Spleen (tissue), 11 donors: ENCODE results near the gene ERCC6L. TPM values are rescaled to one million over a fixed set of nuclear protein-coding genes. Genes with fewer than 3 reads are reported as not detected.

Experiments used
- DNase-seq: peaks from one replicate; pipeline ENCODE4 v3.0.0-alpha.2; 2020
- H3K27ac ChIP-seq, 8 donors: fragments of 200-600 bp; sonication (generic) in 7 of 8; 1 replicate in 4 of 8; 2 replicates in 4 of 8; pipeline versions ENCODE4 v1.5.0 to v1.8.0; 2016 to 2021; ENCODE audit warnings: inconsistent platforms in 4 of 8, mild to moderate bottlenecking in 4 of 8, moderate library complexity in 1 of 8
- H3K27me3 ChIP-seq, 7 donors: fragments of 200-600 bp; sonication (generic) in 6 of 7; replicated peaks in 1 of 7; 1 replicate in 4 of 7; 2 replicates in 3 of 7; pipeline versions ENCODE4 v1.5.0 to v1.8.0; 2016 to 2021; ENCODE audit warnings: inconsistent platforms in 3 of 7, mild to moderate bottlenecking in 1 of 7
- H3K36me3 ChIP-seq, 6 donors: fragments of 200-600 bp; sonication (generic) in 5 of 6; 1 replicate in 4 of 6; 2 replicates in 2 of 6; pipeline versions ENCODE4 v1.5.0 to v1.8.0; 2016 to 2021; ENCODE audit warnings: inconsistent platforms in 2 of 6
- H3K4me1 ChIP-seq, 6 donors: fragments of 200-600 bp; sonication (generic) in 5 of 6; 1 replicate in 3 of 6; 2 replicates in 3 of 6; pipeline versions ENCODE4 v1.5.0 to v1.8.0; 2016 to 2021; ENCODE audit warnings: inconsistent platforms in 3 of 6
- H3K4me3 ChIP-seq, 8 donors: fragments of 200-600 bp; sonication (generic) in 7 of 8; 1 replicate in 4 of 8; 2 replicates in 4 of 8; pipeline versions ENCODE4 v1.5.0 to v1.8.0; 2016 to 2021; ENCODE audit warnings: inconsistent platforms in 4 of 8, mild to moderate bottlenecking in 4 of 8, moderate library complexity in 2 of 8
- H3K9me3 ChIP-seq, 8 donors: fragments of 200-600 bp; sonication (generic) in 7 of 8; 1 replicate in 4 of 8; 2 replicates in 4 of 8; pipeline versions ENCODE4 v1.5.0 to v1.8.0; 2016 to 2021; ENCODE audit warnings: inconsistent platforms in 4 of 8
- CTCF ChIP-seq, 11 experiments: fragments of 200-600 bp in 7 of 11; fragments of 450-650 bp in 4 of 11; sonication (generic) in 4 of 11; IDR thresholded peaks in 8 of 11; conservative IDR thresholded peaks in 3 of 11; 1 replicate in 7 of 11; 2 replicates in 4 of 11; pipeline versions ENCODE4 v1.4.0 to v1.8.0; 2016 to 2021; ENCODE audit warnings: antibody characterized with exemption in 11 of 11, inconsistent platforms in 4 of 11, mild to moderate bottlenecking in 1 of 11
- POLR2A ChIP-seq, 3 donors: fragments of 450-650 bp; IDR thresholded peaks; one replicate each; pipeline ENCODE4 v1.5.1; 2017; ENCODE audit warnings: antibody characterized with exemption in 3 of 3, mild to moderate bottlenecking in 1 of 3
- POLR2AphosphoS5 ChIP-seq, 3 donors: sonication (generic); formaldehyde crosslinking; IDR thresholded peaks; one replicate each; pipeline ENCODE4 v1.5.1; 2017; ENCODE audit warnings: antibody characterized with exemption in 3 of 3
- WGBS, 5 donors: extraction: QIAGEN DNeasy Blood & Tissue Kit in 3 of 5; methylation state at CpG; one replicate each; pipeline versions ENCODE4 v1.1.5 to v1.1.7; 2013 to 2018; 5-methylcytosine and 5-hydroxymethylcytosine counted together
- intact Hi-C: fragments of 100-400 bp; cut with DNase I; formaldehyde crosslinking; loops from one replicate; pipeline ENCODE4 v1.15.0; 2023; ENCODE audit warnings: low total_unique reads
- polyA plus RNA-seq, 3 donors: library from polyadenylated mRNA; stranded (reverse); fragments of 200-250 nt; gene quantifications; one replicate each; pipeline ENCODE4 v1.2.1, GENCODE V29; 2013
- total RNA-seq, 7 donors: library from RNA; depleted of rRNA in 3 of 7; stranded (reverse); fragments of >200 nt in 3 of 7; fragmentation: NEBNext Ultra II Directional in 4 of 7; extraction: Animal tissue kit (Norgen Biotek cat#: 25700) in 4 of 7; gene quantifications; one replicate each; pipeline versions ENCODE4 v1.1.0 to v1.2.1, GENCODE V29; 2016 to 2021
- donor health status: healthy with polysubstance abuse.
- donor health status: DM: no; HTN: no; CAD: no; lungs with moderate emphysema.
- donor health status: DM: no; HTN: no; CAD: no.
- donor health status: Bipolar disorder and iron deficiency.
- donor health status: healthy.
- donor health status: DM: no; HTN: no; CAD: no.
- donor health status: DM: yes; HTN: yes; CAD: no.

ERCC6L gene
- total and polyA plus RNA-seq, 10 donors = 0.30 to 1.4 (median 0.77) TPM

DNA sequence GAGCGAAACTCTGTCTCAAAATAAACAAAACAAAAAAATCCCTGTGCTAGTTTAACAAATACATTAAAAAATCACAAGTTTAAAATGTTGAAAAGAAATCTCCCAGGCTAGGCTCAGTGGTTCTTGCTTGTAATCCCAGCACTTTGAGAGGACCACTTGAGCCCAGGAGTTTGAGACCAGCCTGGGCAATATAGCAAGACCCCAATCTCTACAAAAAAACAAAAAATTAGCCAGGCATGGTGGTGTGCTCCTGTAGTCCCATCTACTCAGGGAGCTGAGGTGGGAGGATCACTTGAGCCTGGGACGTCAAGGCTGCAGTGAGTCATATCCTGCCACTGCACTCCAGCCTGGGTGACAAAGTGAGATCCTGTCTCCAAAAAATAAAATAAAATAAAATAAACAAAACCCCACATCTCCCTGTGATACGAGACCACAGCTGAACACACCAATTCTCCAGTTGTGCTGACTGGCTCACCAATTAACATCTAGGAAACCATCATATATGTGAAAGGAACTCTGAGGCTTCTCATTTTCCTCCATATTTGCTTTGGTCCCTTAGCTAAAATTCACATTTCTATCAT lies 30.9 kb upstream of the ERCC6L start:
- no peak for TF ChIP-seq POLR2A (IDR thresholded peaks at IDR 0.05)
- TF ChIP-seq CTCF (IDR thresholded peaks at IDR 0.05 in 8 of 11, conservative IDR thresholded peaks at IDR 0.05 in 3 of 11) = no peak
- TF ChIP-seq POLR2AphosphoS5 (IDR thresholded peaks at IDR 0.05) = no peak
- DNase-seq = no peak
- intact Hi-C loops = no loop called here
- Histone ChIP-seq H3K4me3 (no peak overlapping the region), H3K36me3 (peaks cover 0 to 92% (median 65%) of the 10 kb centered on the region in 6 donors), H3K27me3 (no peaks in the 10 kb centered on the region), H3K9me3 (no peaks in the 10 kb centered on the region), H3K4me1 (peaks cover 5 to 21% (median 9%) of the 10 kb centered on the region in 6 donors), H3K27ac (peak overlapping the region in 2 of 8 donors; percentile 17 to 49)
- 52 to 72% (median 59%) methylated on average over 3 of the region's 3 CpGs for WGBS, 5 donors

DNA sequence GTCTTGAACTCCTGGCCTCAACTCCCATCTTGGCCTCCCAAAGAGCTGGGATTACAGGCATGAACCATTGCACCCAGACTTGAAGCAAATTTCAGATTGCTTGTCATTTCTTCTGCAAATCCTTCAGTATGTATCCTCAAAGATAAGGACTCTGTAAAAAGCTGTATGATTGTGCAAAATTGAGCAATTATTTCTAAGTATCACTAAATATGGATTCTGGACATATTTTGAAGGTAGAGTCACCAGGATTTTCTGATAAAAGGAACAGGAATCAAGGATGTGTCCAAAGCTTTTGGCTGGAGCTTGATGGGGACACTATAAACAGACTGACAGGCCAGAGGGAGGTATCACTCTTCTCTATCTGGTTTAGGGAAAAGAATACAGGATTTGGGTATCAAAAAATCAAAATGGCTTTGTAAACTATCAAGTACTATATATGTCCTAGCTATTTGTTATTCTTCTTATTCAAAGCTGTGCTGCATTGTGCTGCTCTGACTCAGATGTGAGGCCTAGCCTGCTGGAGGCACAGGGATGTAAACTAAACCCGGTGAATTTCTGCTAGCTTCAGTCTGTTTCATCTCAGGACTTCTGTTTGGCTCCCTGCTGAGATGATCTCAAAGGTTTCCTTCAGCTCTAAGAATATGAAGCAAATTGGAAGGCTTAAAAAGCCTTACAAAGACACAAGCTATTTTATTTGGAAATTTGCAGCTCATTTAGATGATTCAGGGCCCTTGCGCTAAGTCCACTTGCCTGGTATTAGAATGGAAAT lies 30.0 kb upstream of the ERCC6L start:
- intact Hi-C loops = no loop called here
- Histone ChIP-seq H3K27me3 (no peaks in the 10 kb centered on the region), H3K4me3 (no peak overlapping the region), H3K36me3 (peaks cover 0 to 82% (median 56%) of the 10 kb centered on the region in 6 donors), H3K4me1 (peaks cover 0 to 12% (median under 1%) of the 10 kb centered on the region in 6 donors), H3K27ac (no peak overlapping the region), H3K9me3 (no peaks in the 10 kb centered on the region)
- 93 to 100% (median 97%) methylated on average over 2 of the region's 2 CpGs for WGBS, 5 donors
- TF ChIP-seq POLR2A (IDR thresholded peaks at IDR 0.05) (no peak), POLR2AphosphoS5 (IDR thresholded peaks at IDR 0.05) (no peak), CTCF (IDR thresholded peaks at IDR 0.05 in 8 of 11, conservative IDR thresholded peaks at IDR 0.05 in 3 of 11) (no peak)
- DNase-seq = no peak

- no peaks in the 10 kb centered on the region for H3K27me3 ChIP-seq
- TF ChIP-seq POLR2AphosphoS5 (IDR thresholded peaks at IDR 0.05) = no peak
- TF ChIP-seq POLR2A (IDR thresholded peaks at IDR 0.05) = no peak
- no peak for TF ChIP-seq CTCF (IDR thresholded peaks at IDR 0.05 in 8 of 11, conservative IDR thresholded peaks at IDR 0.05 in 3 of 11)
- peaks cover 0 to 50% (median 21%) of the 10 kb centered on the region in 6 donors for H3K36me3 ChIP-seq
- DNase-seq = no peak
- WGBS, 5 donors = 85 to 93% (median 92%) methylated on average over 3 of the region's 3 CpGs
- H3K4me3 ChIP-seq = no peak overlapping the region
- intact Hi-C loops = no loop called here
- H3K4me1 ChIP-seq = peaks cover 0 to 8% (median 0%) of the 10 kb centered on the region in 6 donors
- no peak overlapping the region for H3K27ac ChIP-seq
- H3K9me3 ChIP-seq = no peaks in the 10 kb centered on the region
Observed at GRCh38 chrX:72265263-72265662, 26.4 kb upstream of the ERCC6L start.

GRCh38 chrX:72262077-72262476 lies 23.2 kb upstream of the ERCC6L start:
- Histone ChIP-seq H3K27me3 (no peaks in the 10 kb centered on the region), H3K27ac (no peak overlapping the region), H3K9me3 (no peaks in the 10 kb centered on the region), H3K36me3 (peaks cover 0 to 19% (median 0%) of the 10 kb centered on the region in 6 donors), H3K4me1 (no peaks in the 10 kb centered on the region), H3K4me3 (no peak overlapping the region)
- intact Hi-C loops = no loop called here
- TF ChIP-seq POLR2A (IDR thresholded peaks at IDR 0.05) = no peak
- no peak for TF ChIP-seq POLR2AphosphoS5 (IDR thresholded peaks at IDR 0.05)
- TF ChIP-seq CTCF (IDR thresholded peaks at IDR 0.05 in 8 of 11, conservative IDR thresholded peaks at IDR 0.05 in 3 of 11) = no peak
- DNase-seq = no peak
- WGBS, 5 donors = 63 to 87% (median 72%) methylated on average over 7 of the region's 7 CpGs
